Measurements from ENCODE around the gene YBX3.

The YBX3 gene

GRCh38 chr12:10708862-10709261 is 14.3 kb downstream of the YBX3 start:
- TF ChIP-seq CTCF (IDR thresholded peaks at IDR 0.05; ENCODE audit: low read depth, low read length, missing control alignments) = no peak
- no peak for DNase-seq (ENCODE audit: low read depth)
- no peak overlapping the region for H3K4me3 ChIP-seq (ENCODE audit: low read depth, low read length)
- in situ Hi-C loops (cut with HindIII; ENCODE audit: low sequenced_read_pairs) = no loop called here

- no peak for TF ChIP-seq CTCF (IDR thresholded peaks at IDR 0.05; ENCODE audit: low read depth, low read length, missing control alignments)
- in situ Hi-C loops (cut with HindIII; ENCODE audit: low sequenced_read_pairs) = no loop called here
- H3K4me3 ChIP-seq (ENCODE audit: low read depth, low read length) = no peak overlapping the region
- DNase-seq (ENCODE audit: low read depth) = peak; percentile 45
These were observed 17.5 kb downstream of the YBX3 start for GRCh38 chr12:10705655-10706054.

- in situ Hi-C loops (cut with HindIII; ENCODE audit: low sequenced_read_pairs) = no loop called here
- no peak for TF ChIP-seq CTCF (IDR thresholded peaks at IDR 0.05; ENCODE audit: low read depth, low read length, missing control alignments)
- DNase-seq (ENCODE audit: low read depth) = no peak
- no peak overlapping the region for H3K4me3 ChIP-seq (ENCODE audit: low read depth, low read length)
These were observed 21.3 kb downstream of the YBX3 start for GRCh38 chr12:10701843-10702242.

GRCh38 chr12:10701131-10701681 is 21.9 kb downstream of the YBX3 start:
- TF ChIP-seq CTCF (IDR thresholded peaks at IDR 0.05; ENCODE audit: low read depth, low read length, missing control alignments) = no peak
- no peak for DNase-seq (ENCODE audit: low read depth)
- H3K4me3 ChIP-seq (ENCODE audit: low read depth, low read length) = no peak overlapping the region
- in situ Hi-C loops (cut with HindIII; ENCODE audit: low sequenced_read_pairs) = no loop called here

- TF ChIP-seq CTCF (IDR thresholded peaks at IDR 0.05; ENCODE audit: low read depth, low read length, missing control alignments) = no peak
- DNase-seq (ENCODE audit: low read depth) = no peak
- in situ Hi-C loops (cut with HindIII; ENCODE audit: low sequenced_read_pairs) = no loop called here
- no peak overlapping the region for H3K4me3 ChIP-seq (ENCODE audit: low read depth, low read length)
These were observed 22.5 kb downstream of the YBX3 start for GRCh38 chr12:10700581-10700980.

- in situ Hi-C loops (cut with HindIII; ENCODE audit: low sequenced_read_pairs) = no loop called here
These were observed 25.3 kb downstream of the YBX3 start for GRCh38 chr12:10697862-10698261.

More at GRCh38 chr12:10697862-10698261, 25.3 kb downstream of the YBX3 start:
- no peak for TF ChIP-seq CTCF (IDR thresholded peaks at IDR 0.05; ENCODE audit: low read depth, low read length, missing control alignments)
- no peak for DNase-seq (ENCODE audit: low read depth)
- H3K4me3 ChIP-seq (ENCODE audit: low read depth, low read length) = no peak overlapping the region
